Adipocyte (in vitro differentiated cells): ENCODE results near the gene P2RY6.
A peak's percentile ranks its signal among the peaks of the same experiment; 100 is the strongest.

Experiments used
- DNase-seq: peaks from one replicate; pipeline ENCODE4 v3.0.0-alpha.2; 2015; ENCODE audit warnings: low read depth
- H3K27me3 ChIP-seq: replicated peaks from 2 replicates; pipeline ENCODE4 v1.7.0; 2013; ENCODE audit warnings: mild to moderate bottlenecking, low read length, moderate library complexity; ENCODE audit not compliant: control insufficient read depth, insufficient read depth
- H3K36me3 ChIP-seq: 2 replicates; pipeline ENCODE4 v1.7.0; 2013; ENCODE audit warnings: low read length, mild to moderate bottlenecking, moderate library complexity; ENCODE audit not compliant: control insufficient read depth, insufficient read depth, severe bottlenecking
- H3K4me1 ChIP-seq: 2 replicates; pipeline ENCODE4 v1.7.0; 2013; ENCODE audit warnings: mild to moderate bottlenecking, low read length, moderate library complexity; ENCODE audit not compliant: control insufficient read depth, insufficient read depth
- H3K4me3 ChIP-seq: 2 replicates; pipeline ENCODE4 v1.7.0; 2013; ENCODE audit warnings: mild to moderate bottlenecking, low read length, moderate library complexity
- H3K9ac ChIP-seq: 2 replicates; pipeline ENCODE4 v1.7.0; 2013; ENCODE audit warnings: mild to moderate bottlenecking, low read length, moderate library complexity
- H3K9me3 ChIP-seq: 2 replicates; pipeline ENCODE4 v1.7.0; 2013; ENCODE audit warnings: mild to moderate bottlenecking, low read length, moderate library complexity; ENCODE audit not compliant: control insufficient read depth

Gene P2RY6

GRCh38 chr11:73324665-73325035 lies 52.5 kb downstream of the P2RY6 start:
- H3K4me1 ChIP-seq, result peaks cover 72% of the 10 kb centered on the region
- DNase-seq, result no peak
- H3K9ac ChIP-seq, result peak overlapping the region; percentile 82
- no peaks in the 10 kb centered on the region for H3K9me3 ChIP-seq
- H3K27me3 ChIP-seq, result no peaks in the 10 kb centered on the region
- peak overlapping the region; percentile 26 for H3K4me3 ChIP-seq
- H3K36me3 ChIP-seq, result no peaks in the 10 kb centered on the region

DNA sequence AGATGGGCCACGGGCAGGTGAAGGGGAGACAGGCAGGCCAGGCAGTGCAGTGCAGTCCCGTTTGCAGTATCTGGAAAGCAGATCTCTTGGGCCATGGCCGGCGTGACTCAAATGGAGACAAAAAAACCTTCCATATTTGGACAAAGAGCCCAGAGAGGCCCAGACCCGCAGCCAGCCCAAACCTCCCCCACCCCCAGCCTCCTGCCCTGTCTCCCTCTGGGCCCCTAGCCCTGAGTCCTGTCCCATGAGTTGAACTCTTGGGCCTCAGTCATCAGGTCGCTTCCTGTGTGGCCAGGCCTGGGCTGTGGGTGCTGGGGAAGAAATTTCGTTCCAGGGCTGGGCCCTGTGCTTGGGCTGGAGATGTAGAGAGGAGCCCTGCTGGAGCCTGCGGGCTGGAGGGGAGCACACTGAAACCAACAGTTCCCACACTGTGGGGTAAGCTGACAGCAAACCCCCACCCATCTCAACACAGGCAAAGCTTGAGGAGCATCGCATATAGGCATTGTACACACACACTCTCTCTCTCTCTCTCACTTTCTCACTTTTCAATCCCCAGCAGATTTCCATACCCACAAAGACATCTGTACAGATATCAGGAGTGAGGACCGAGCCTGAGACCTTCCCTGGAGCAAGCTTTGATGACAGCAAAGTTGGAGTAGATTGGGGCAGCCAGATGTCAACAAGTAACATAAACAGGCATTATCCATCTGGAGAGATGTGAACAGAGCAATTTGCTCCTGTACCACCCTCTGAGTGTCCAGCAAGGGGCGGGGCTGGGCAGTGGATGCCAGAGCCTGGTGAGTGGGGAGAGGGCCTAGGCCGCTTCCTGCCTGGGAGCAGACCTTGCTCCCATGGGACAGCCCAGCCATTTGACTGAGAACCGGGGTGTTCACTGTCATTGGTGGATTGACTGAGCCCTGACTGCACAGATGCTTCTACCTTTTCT lies 53.2 kb downstream of the P2RY6 start:
- Histone ChIP-seq H3K4me1 (peaks cover 77% of the 10 kb centered on the region), H3K9me3 (no peaks in the 10 kb centered on the region), H3K9ac (peak overlapping the region; percentile 82), H3K4me3 (peak overlapping the region; percentile 26), H3K36me3 (no peaks in the 10 kb centered on the region), H3K27me3 (no peaks in the 10 kb centered on the region)
- peak; percentile 78 for DNase-seq

- peak; percentile 49 for DNase-seq
- Histone ChIP-seq H3K4me1 (peaks cover 76% of the 10 kb centered on the region), H3K4me3 (no peak overlapping the region), H3K36me3 (no peaks in the 10 kb centered on the region), H3K9me3 (no peaks in the 10 kb centered on the region), H3K9ac (no peak overlapping the region), H3K27me3 (no peaks in the 10 kb centered on the region)
These were observed 55.0 kb downstream of the P2RY6 start for GRCh38 chr11:73326929-73327811.

DNA sequence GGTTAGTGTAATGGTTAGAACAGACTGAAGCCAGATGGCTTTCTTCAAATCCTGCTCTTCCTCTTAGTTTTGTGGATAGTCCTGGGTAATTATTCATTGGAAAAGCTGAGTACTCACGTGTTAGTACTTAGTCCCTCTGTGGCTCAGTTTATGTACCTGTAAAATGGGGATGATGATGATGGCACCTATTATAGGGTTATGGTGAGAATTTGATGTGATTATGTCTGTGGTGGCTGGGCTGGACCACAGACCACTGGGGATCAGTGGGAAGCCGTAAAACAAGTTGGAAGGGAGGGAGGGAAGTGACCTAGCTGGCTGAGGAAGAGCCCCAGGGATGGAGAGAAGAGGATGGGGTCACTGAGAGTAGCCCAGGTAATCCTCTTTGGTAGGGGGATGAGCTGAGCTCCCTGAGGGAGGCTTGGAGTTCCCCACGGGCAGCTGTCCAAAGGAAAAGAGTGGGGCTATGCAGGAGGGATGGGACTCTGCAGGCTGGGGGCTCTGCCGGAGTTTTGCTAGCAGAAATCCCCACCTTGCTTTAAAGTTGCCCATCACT lies 55.8 kb downstream of the P2RY6 start:
- Histone ChIP-seq H3K9me3 (no peaks in the 10 kb centered on the region), H3K27me3 (no peaks in the 10 kb centered on the region), H3K4me1 (peaks cover 76% of the 10 kb centered on the region), H3K36me3 (no peaks in the 10 kb centered on the region), H3K9ac (no peak overlapping the region), H3K4me3 (no peak overlapping the region)
- DNase-seq, result no peak

- no peak overlapping the region for H3K4me3 ChIP-seq
- H3K9me3 ChIP-seq, result no peaks in the 10 kb centered on the region
- no peaks in the 10 kb centered on the region for H3K36me3 ChIP-seq
- H3K27me3 ChIP-seq, result no peaks in the 10 kb centered on the region
- H3K9ac ChIP-seq, result peak overlapping the region; percentile 31
- peak; percentile 70 for DNase-seq
- peaks cover 73% of the 10 kb centered on the region for H3K4me1 ChIP-seq
These were observed 58.5 kb downstream of the P2RY6 start for GRCh38 chr11:73330569-73331093.

DNA sequence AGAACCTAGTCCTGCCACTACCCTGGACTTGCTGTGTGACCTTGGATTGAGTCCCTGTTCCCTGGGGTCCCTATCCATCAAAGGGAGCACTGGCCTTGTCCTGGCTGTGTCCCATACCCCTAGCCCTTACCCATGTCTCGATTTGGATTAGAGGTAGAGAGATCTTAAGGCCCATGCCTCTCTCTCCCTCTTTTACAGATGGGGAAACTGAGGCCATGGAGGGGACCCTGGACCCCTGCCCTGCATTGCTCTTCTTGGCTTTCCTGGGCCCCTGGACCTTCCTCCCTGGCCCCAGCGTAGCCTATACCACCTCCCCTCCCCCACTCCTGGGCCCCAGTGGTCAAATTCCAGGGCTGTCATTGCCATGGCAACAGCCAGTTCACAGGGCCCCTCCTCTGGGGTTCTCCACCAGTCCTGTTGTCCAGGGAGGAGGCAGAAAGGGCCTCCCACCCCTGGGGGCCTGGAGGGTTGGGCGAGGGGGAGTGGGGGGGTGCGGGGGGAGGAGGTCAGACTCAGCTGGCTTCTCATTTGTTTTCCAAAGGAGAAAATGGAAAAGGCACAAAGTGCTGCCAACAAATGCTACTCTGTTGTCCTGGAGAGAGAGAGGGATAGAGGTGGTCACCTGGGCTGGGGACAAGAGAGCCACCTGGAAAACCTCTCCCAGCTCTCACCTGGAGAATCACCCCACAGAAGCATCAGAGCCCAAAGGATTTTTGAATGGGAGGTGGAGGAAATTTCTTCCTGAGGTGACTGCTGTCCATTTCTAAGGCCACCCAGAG lies 59.2 kb downstream of the P2RY6 start:
- H3K9me3 ChIP-seq, result no peaks in the 10 kb centered on the region
- H3K9ac ChIP-seq, result peak overlapping the region; percentile 66
- H3K4me3 ChIP-seq, result no peak overlapping the region
- peak; percentile 60 for DNase-seq
- peaks cover 4% of the 10 kb centered on the region for H3K36me3 ChIP-seq
- H3K4me1 ChIP-seq, result peaks cover 68% of the 10 kb centered on the region
- no peaks in the 10 kb centered on the region for H3K27me3 ChIP-seq

DNA sequence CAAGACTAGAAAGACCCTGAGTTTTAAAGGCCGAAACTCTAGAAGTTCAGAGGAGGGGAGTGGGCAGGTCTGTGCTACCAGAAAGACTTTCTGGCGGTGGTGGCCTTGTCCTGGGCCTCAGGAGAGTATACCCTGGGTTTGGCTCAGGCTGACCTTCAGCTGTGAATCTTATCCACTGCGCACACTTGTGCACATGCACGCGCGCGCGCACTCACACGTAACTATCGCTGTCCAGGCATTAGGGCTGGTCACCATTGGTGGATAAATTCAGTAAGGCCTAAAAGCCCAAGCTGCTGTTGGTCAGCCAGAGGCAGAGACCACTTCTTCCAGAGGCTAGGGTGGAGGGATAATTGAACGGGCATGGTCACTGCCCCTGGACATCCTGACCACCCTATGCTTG lies 61.0 kb downstream of the P2RY6 start:
- Histone ChIP-seq H3K27me3 (no peaks in the 10 kb centered on the region), H3K36me3 (peaks cover 4% of the 10 kb centered on the region), H3K4me3 (no peak overlapping the region), H3K9ac (peak overlapping the region; percentile 66), H3K4me1 (peaks cover 55% of the 10 kb centered on the region), H3K9me3 (no peaks in the 10 kb centered on the region)
- no peak for DNase-seq

- H3K9me3 ChIP-seq, result no peaks in the 10 kb centered on the region
- peaks cover 4% of the 10 kb centered on the region for H3K36me3 ChIP-seq
- no peak for DNase-seq
- H3K9ac ChIP-seq, result peak overlapping the region; percentile 66
- peaks cover 55% of the 10 kb centered on the region for H3K4me1 ChIP-seq
- H3K4me3 ChIP-seq, result no peak overlapping the region
- H3K27me3 ChIP-seq, result no peaks in the 10 kb centered on the region
These were observed 61.7 kb downstream of the P2RY6 start for GRCh38 chr11:73333640-73334383.

DNA sequence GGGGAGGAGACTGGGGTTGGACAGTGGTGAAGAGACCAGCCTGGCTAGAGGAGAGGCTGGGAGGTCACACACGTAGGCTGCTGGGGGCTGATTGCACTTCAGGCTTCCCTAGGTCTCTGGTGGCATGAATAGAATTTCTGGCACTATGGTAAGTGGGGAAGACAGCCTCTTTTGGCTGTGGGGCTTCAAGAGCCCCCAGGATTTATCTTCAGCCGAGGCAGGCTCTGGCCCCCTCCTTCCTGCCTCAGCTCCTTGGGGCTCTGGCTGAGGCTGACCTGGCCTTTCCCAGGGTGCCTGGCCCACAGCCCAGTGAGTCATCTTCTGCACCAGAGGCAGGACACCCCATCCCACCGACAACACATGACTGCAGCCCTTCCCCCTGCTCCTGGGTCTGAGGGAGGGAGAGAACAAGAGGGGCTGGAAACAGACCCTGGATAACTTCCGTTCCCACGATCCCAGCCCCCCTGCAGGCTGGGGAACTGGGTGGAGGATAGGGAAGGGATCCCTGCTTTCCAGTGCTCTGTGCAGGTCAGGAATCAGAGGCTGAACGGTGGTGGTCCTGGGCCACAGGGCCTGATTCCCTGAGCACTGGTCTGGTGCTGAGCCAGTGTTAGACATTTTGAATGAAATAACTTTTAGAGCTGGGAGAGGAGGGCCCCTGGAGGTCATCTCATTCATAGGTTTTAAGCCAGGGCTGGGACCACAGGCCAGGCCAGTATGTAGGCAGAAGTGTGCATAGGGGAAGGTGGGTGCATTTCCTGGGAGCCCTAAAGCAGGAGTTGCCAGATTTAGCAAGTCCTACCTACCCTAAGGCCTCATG lies 62.5 kb downstream of the P2RY6 start:
- Histone ChIP-seq H3K36me3 (peaks cover 4% of the 10 kb centered on the region), H3K9ac (peak overlapping the region; percentile 66), H3K4me1 (peaks cover 55% of the 10 kb centered on the region), H3K27me3 (no peaks in the 10 kb centered on the region), H3K9me3 (no peaks in the 10 kb centered on the region), H3K4me3 (peak overlapping the region; percentile 23)
- peak; percentile 76 for DNase-seq
